NT2/D1 (cell line): ENCODE results near the gene CCNQ.

Source experiments
- DNase-seq: peaks from one replicate; pipeline ENCODE4 v3.0.0-alpha.2; 2011; ENCODE audit warnings: low read depth, low spot score
- H3K27me3 ChIP-seq: 2 replicates; pipeline ENCODE4 v1.6.0; 2011; ENCODE audit warnings: mild to moderate bottlenecking; ENCODE audit not compliant: insufficient read length, insufficient read depth
- H3K36me3 ChIP-seq: 2 replicates; pipeline ENCODE4 v1.6.1; 2011; ENCODE audit warnings: mild to moderate bottlenecking, low read length, mixed read lengths; ENCODE audit not compliant: insufficient read depth, insufficient read length
- H3K4me1 ChIP-seq: 2 replicates; pipeline ENCODE4 v1.5.1; 2011; ENCODE audit not compliant: insufficient read depth, insufficient read length
- H3K4me3 ChIP-seq: 2 replicates; pipeline ENCODE4 v1.5.1; 2011; ENCODE audit warnings: low read depth; ENCODE audit not compliant: insufficient read length
- H3K9ac ChIP-seq: 2 replicates; pipeline ENCODE4 v1.6.0; 2011; ENCODE audit warnings: low read depth; ENCODE audit not compliant: insufficient read length
- H3K9me3 ChIP-seq: 2 replicates; pipeline ENCODE4 v1.5.1; 2011; ENCODE audit warnings: mild to moderate bottlenecking, low read length; ENCODE audit not compliant: insufficient read depth
- SUZ12 ChIP-seq: IDR thresholded peaks from 2 replicates; pipeline ENCODE4 v1.6.1; 2011; ENCODE audit not compliant: insufficient read length, insufficient read depth; ENCODE audit errors: extremely low read depth
- YY1 ChIP-seq: IDR thresholded peaks from 2 replicates; pipeline ENCODE4 v1.6.1; 2011; ENCODE audit not compliant: insufficient read length, insufficient read depth
- ZNF274 ChIP-seq: IDR thresholded peaks from 2 replicates; pipeline ENCODE4 v1.6.1; 2011; ENCODE audit warnings: mild to moderate bottlenecking, low read depth, low read length

The CCNQ gene

DNA sequence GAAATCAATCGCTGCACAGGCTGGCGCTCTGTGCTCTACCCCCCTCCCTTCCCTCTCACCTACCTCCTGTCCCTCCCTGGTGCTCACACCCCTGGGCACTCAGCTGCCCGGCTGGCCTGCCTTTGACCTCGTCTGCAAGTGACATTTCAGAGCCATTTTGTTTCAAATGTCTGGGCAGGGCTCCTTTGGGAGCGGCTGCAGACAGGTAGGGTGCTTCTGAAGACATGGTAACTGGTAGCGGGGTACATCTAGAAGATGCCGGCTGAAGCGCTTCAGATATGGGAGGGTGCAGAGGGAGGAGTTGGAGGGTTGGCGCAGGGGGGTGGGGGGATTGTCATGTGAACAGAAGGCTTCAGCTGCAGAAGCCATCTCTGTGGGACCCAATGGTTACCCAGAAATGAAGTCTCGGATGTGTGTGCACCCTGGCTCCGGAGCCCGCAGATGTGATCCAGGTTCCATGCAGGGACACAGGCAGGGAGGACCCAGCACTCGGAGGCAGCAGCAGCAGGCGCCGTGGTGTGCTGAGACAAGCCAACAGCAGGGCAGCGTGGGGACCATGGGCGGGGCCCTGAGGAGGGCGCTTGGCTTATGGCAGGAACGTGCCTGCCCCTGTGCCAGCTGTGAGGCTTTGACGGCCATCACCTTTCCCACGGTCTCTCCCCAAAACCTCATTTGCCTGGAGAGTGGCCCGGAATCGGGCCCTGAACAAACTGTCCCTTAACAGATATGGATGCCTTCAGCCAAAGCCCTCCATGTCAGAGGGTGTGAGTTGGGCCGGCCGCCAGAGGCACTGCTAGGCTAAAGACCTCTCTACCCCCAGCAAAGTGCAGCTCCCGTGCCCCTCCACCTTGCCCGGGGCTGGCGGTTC, 40.5 kb upstream of the CCNQ start:
- H3K27me3 ChIP-seq: peaks cover 36% of the 10 kb centered on the region

DNA sequence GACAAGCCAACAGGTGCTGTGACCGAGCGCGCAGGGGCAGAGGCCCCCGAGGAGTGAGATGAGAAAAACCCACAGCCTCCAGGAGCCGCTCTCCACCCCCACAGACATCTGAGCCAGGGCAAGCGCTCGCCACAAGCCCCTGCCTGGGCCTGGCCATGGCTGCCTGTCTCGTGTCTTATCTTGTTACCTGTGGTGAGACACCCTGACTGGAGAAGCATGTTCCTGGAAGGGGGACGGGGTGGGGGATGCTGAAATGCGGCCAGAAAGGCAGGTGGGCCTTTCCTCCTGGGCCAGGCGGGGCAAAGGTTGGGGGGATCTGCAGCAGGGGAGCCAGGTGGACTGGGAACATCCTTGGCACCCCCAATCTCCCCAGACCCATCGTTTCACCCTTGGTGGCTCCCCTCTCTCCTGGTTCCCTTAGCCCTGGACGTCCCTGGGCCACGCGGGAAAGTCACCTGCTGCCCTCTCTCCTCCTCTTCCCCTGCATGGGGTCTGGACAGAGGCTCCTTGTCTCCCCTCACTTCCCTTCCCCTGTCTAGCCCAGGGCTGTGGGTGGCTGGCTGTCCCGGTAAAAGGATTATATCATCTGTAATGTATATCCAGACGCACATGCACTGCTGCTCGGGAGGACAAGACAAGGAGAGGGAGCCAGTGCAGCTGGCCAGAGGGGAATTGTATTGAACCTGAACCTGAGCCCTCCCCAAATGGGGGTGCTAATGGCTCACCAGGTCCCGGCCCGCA, 39.7 kb upstream of the CCNQ start:
- Histone ChIP-seq H3K36me3 (no peaks in the 10 kb centered on the region), H3K4me1 (no peaks in the 10 kb centered on the region), H3K27me3 (peaks cover 30% of the 10 kb centered on the region), H3K9ac (no peak overlapping the region), H3K9me3 (no peaks in the 10 kb centered on the region), H3K4me3 (no peak overlapping the region)
- TF ChIP-seq YY1 (no peak), ZNF274 (no peak), SUZ12 (no peak)
- DNase-seq: no peak

More for the DNA sequence above, 40.5 kb upstream of the CCNQ start:
- no peak for DNase-seq
- no peak overlapping the region for H3K4me3 ChIP-seq
- no peaks in the 10 kb centered on the region for H3K36me3 ChIP-seq
- no peaks in the 10 kb centered on the region for H3K4me1 ChIP-seq
- no peaks in the 10 kb centered on the region for H3K9me3 ChIP-seq
- TF ChIP-seq SUZ12: no peak
- TF ChIP-seq ZNF274: no peak
- TF ChIP-seq YY1: no peak
- no peak overlapping the region for H3K9ac ChIP-seq

DNA sequence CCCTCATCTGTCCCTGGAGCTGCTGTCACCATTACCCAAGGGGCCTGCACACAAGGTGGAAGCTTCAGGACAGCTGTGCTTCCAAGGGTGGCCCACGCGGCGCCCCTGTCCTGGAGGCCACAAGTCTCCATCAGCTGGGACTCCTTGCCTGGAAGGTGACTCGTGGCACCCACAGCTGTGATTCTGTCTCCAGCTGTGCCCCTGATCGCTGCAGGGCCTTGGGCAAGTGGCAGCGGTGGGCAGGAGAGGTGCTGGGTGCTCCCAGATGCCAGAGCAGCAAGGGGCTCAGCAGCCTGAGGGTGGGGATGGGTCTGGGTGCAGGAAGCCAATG, 39.1 kb upstream of the CCNQ start:
- no peak overlapping the region for H3K9ac ChIP-seq
- H3K4me1 ChIP-seq: no peaks in the 10 kb centered on the region
- H3K36me3 ChIP-seq: no peaks in the 10 kb centered on the region
- TF ChIP-seq SUZ12: no peak
- TF ChIP-seq ZNF274: no peak
- TF ChIP-seq YY1: no peak
- no peak overlapping the region for H3K4me3 ChIP-seq
- peaks cover 24% of the 10 kb centered on the region for H3K27me3 ChIP-seq
- no peaks in the 10 kb centered on the region for H3K9me3 ChIP-seq
- no peak for DNase-seq

DNA sequence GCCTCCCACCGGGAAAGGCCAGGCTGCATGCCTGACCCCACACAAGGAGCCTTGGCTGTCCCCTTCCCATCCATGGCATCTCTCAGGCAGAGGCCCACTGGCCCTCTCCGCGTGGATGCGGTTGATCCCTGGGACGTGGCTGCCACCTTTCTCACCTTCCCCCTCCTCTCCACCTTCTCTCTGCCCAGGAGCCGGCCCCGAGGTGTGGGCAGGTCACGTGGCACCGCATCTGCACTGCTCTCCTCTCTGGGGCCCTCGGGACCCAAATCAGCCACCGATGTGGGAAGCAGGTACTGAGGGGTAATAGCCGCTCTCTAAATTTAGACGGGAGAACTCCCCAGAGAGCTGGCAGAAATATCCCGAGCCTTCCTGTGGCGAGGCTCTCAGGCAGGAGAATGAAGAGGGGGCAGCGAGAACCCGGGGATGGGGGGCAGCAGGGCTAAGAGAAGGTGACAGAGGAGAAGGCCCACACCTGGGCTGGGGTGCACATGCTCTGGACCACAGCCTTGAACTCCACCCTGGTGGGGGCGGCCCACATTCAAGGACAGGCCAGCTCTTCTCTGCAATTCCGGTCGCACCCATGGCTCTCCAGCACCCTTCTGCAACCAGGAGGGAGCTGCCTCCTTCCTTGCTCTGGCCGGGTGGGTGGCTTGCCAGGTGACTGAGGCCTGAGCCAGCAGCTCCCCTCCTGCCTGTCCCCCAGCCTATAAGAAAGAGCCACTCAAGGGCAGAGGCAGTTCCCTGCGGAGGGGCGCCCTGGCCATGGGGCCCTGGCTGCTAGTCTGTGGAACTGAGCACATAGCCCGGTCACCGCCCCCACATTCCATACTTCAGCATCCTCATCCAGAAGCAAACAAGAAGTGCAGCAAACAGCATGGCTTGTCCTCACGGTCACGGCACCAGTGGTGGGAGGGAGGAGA, 38.4 kb upstream of the CCNQ start:
- Histone ChIP-seq H3K9me3 (no peaks in the 10 kb centered on the region), H3K4me1 (no peaks in the 10 kb centered on the region), H3K9ac (no peak overlapping the region), H3K36me3 (no peaks in the 10 kb centered on the region), H3K27me3 (peaks cover 19% of the 10 kb centered on the region), H3K4me3 (no peak overlapping the region)
- TF ChIP-seq YY1 (no peak), SUZ12 (no peak), ZNF274 (no peak)
- no peak for DNase-seq

DNA sequence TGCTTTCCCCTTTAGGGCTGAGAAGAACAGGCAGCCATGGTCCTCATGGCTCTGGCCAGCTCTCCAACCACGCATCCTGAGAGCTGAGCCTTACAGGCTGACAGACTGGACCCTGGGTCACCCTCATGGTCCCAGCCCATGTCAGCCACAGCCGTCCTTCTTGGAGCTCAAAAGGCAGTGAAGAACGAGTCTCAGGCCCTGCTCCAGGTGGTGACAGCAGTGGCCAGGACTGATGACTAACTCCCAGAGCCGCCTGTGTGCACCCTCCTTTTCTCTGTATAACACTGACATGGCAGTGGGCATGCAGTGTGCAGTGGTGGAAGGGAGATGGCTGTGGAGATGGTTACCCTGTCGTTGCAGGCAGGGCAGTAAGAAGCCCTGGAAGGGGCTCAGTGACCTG, 37.8 kb upstream of the CCNQ start:
- H3K36me3 ChIP-seq: no peaks in the 10 kb centered on the region
- H3K4me3 ChIP-seq: no peak overlapping the region
- DNase-seq: no peak
- no peak overlapping the region for H3K9ac ChIP-seq
- TF ChIP-seq ZNF274 (no peak), YY1 (no peak), SUZ12 (no peak)
- no peaks in the 10 kb centered on the region for H3K9me3 ChIP-seq
- H3K27me3 ChIP-seq: peaks cover 19% of the 10 kb centered on the region
- H3K4me1 ChIP-seq: no peaks in the 10 kb centered on the region

DNA sequence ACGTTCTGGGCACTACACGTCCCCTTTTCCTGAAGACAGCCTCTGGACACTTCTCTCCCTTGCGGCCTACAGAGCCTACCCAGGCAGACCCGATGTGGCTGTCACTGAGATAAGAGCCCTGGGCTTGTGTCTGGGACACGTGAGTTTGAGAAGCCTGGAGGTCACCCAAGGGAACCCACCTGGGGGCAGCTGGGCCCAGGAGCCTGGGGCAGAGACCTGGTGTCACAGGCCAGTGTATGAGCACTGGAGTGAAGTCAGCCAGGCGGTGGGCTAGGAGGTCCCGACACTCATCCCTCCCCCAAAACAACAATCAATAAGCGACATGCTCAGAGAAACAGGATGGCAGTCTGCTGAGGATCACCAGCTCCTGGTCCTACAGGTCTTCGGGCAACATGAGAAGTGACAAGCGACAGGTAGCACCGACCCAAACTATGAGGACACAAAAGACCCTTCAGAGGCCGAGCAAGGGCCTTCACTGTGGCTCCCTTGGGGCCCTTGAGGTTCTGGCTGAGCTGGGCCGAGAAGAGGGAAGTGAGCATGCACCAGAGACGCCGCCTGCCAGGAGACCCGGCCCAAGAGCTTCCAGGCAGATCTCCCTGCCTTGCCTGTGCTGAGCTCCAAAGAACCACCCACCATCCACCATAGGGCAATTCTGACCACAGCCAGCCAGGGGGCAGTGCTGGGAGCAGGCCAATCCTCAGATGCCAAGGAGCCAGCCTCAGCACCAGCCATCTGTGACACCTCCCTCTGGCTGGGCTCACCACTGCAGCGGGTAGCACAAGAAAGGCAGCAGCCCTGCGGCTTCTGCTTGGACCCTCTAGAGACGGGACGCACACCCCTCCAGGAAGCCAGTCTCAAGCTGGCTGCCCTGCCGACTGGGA, 37.1 kb upstream of the CCNQ start:
- peaks cover 15% of the 10 kb centered on the region for H3K27me3 ChIP-seq
- H3K36me3 ChIP-seq: no peaks in the 10 kb centered on the region
- no peaks in the 10 kb centered on the region for H3K9me3 ChIP-seq
- TF ChIP-seq SUZ12 (no peak), YY1 (no peak), ZNF274 (no peak)
- no peak for DNase-seq
- H3K9ac ChIP-seq: no peak overlapping the region
- no peak overlapping the region for H3K4me3 ChIP-seq
- H3K4me1 ChIP-seq: no peaks in the 10 kb centered on the region
